ENCODE results near the gene ASCC2.
"Not testable (repeated sequence)": the region's sequence is repeated elsewhere in the genome, so short reads cannot be mapped to it uniquely, and the experiment has no call there.

ASCC2 gene

GRCh38 chr22:29842740-29843139 is 4.7 kb upstream of the ASCC2 start:
- no peak for DNase-seq (ENCODE audit: low spot score)
- in situ Hi-C loops (cut with MboI; ENCODE audit: low sequenced_read_pairs, unreplicated experiment), result no loop called here
- no peak for TF ChIP-seq CTCF (IDR thresholded peaks at IDR 0.05; ENCODE audit: borderline replicate concordance, control extremely low read depth, extremely low read depth, insufficient read depth, missing control alignments)

GRCh38 chr22:29842172-29842571 is 4.1 kb upstream of the ASCC2 start:
- no peak for DNase-seq (ENCODE audit: low spot score)
- in situ Hi-C loops (cut with MboI; ENCODE audit: low sequenced_read_pairs, unreplicated experiment), result no loop called here
- no peak for TF ChIP-seq CTCF (IDR thresholded peaks at IDR 0.05; ENCODE audit: borderline replicate concordance, control extremely low read depth, extremely low read depth, insufficient read depth, missing control alignments)

GRCh38 chr22:29840498-29840897 is 2.4 kb upstream of the ASCC2 start:
- TF ChIP-seq CTCF (IDR thresholded peaks at IDR 0.05; ENCODE audit: borderline replicate concordance, control extremely low read depth, extremely low read depth, insufficient read depth, missing control alignments), result no peak
- no peak for DNase-seq (ENCODE audit: low spot score)
- in situ Hi-C loops (cut with MboI; ENCODE audit: low sequenced_read_pairs, unreplicated experiment), result no loop called here

GRCh38 chr22:29839039-29839438 is 965 bp upstream of the ASCC2 start:
- in situ Hi-C loops (cut with MboI; ENCODE audit: low sequenced_read_pairs, unreplicated experiment), result no loop called here
- no peak for TF ChIP-seq CTCF (IDR thresholded peaks at IDR 0.05; ENCODE audit: borderline replicate concordance, control extremely low read depth, extremely low read depth, insufficient read depth, missing control alignments)
- DNase-seq (ENCODE audit: low spot score), result no peak

GRCh38 chr22:29838599-29838956 is 504 bp upstream of the ASCC2 start:
- in situ Hi-C loops (cut with MboI; ENCODE audit: low sequenced_read_pairs, unreplicated experiment), result no loop called here
- DNase-seq (ENCODE audit: low spot score), result no peak
- TF ChIP-seq CTCF (IDR thresholded peaks at IDR 0.05; ENCODE audit: borderline replicate concordance, control extremely low read depth, extremely low read depth, insufficient read depth, missing control alignments), result no peak

- in situ Hi-C loops (cut with MboI; ENCODE audit: low sequenced_read_pairs, unreplicated experiment); DNase-seq (ENCODE audit: low spot score): not testable (repeated sequence)
Observed at GRCh38 chr22:29836791-29837370, 1.2 kb downstream of the ASCC2 start.

- DNase-seq (ENCODE audit: low spot score), result no peak
- in situ Hi-C loops (cut with MboI; ENCODE audit: low sequenced_read_pairs, unreplicated experiment), result no loop called here
Observed at GRCh38 chr22:29834046-29834445, 4.0 kb downstream of the ASCC2 start.

More at GRCh38 chr22:29834046-29834445, 4.0 kb downstream of the ASCC2 start:
- no peak for TF ChIP-seq CTCF (IDR thresholded peaks at IDR 0.05; ENCODE audit: borderline replicate concordance, control extremely low read depth, extremely low read depth, insufficient read depth, missing control alignments)
